Gastroesophageal sphincter (tissue), 4 donors: ENCODE results near the gene SPINT1. TPM values are rescaled to one million over a fixed set of nuclear protein-coding genes. Genes with fewer than 3 reads are reported as not detected.

Experiments
- ATAC-seq: fragments of 150-250 bp; one replicate; pipeline ENCODE4 v1.9.1; 2016; ENCODE audit warnings: mild to moderate bottlenecking, moderate library complexity
- H3K27ac ChIP-seq, 4 donors: fragments of 200-600 bp; sonication (generic) in 3 of 4; 1 replicate in 3 of 4; 2 replicates in 1 of 4; pipeline ENCODE4 v1.5.1; 2016 to 2019
- H3K27me3 ChIP-seq: fragments of 200-600 bp; sonication (generic); one replicate; pipeline ENCODE4 v1.5.1; 2019
- H3K36me3 ChIP-seq, 2 donors: fragments of 200-600 bp; sonication (generic); one replicate each; pipeline ENCODE4 v1.5.1; 2019; ENCODE audit warnings: control low read depth in 1 of 2
- H3K4me1 ChIP-seq, 3 donors: fragments of 200-600 bp; sonication (generic); 1 replicate in 2 of 3; 2 replicates in 1 of 3; pipeline ENCODE4 v1.5.1; 2016 to 2019; ENCODE audit warnings: control low read depth in 2 of 3
- H3K4me3 ChIP-seq, 2 donors: fragments of 200-600 bp; sonication (generic); one replicate each; pipeline ENCODE4 v1.5.1; 2019; ENCODE audit warnings: mild to moderate bottlenecking in 1 of 2, moderate library complexity in 1 of 2
- H3K9me3 ChIP-seq, 3 donors: fragments of 200-600 bp; sonication (generic); one replicate each; pipeline ENCODE4 v1.5.1; 2017 to 2019; ENCODE audit warnings: control low read depth in 2 of 3
- EP300 ChIP-seq: sonication (generic); formaldehyde crosslinking; IDR thresholded peaks from one replicate; pipeline ENCODE4 v1.6.1; 2017; ENCODE audit warnings: antibody characterized with exemption, mild to moderate bottlenecking
- POLR2A ChIP-seq, 2 donors: fragments of 450-650 bp; IDR thresholded peaks; one replicate each; pipeline ENCODE4 v1.6.1; 2017; ENCODE audit warnings: antibody characterized with exemption in 2 of 2, mild to moderate bottlenecking in 2 of 2, moderate library complexity in 1 of 2
- POLR2AphosphoS5 ChIP-seq: sonication (generic); formaldehyde crosslinking; IDR thresholded peaks from one replicate; pipeline ENCODE4 v1.6.1; 2017; ENCODE audit warnings: antibody characterized with exemption
- WGBS, 2 donors: methylation state at CpG; one replicate each; pipeline ENCODE4 v1.1.5; 2018; ENCODE audit warnings: low coverage in 1 of 2; 5-methylcytosine and 5-hydroxymethylcytosine counted together
- small RNA-seq, 4 donors: library from RNA; depleted of rRNA; stranded (forward); fragments of <200 nt; gene quantifications; one replicate each; pipeline ENCODE3, GENCODE V24; 2016
- total RNA-seq, 4 donors: library from RNA; depleted of rRNA; stranded (reverse); fragments of >200 nt; gene quantifications; one replicate each; pipeline ENCODE4 v1.1.0, GENCODE V29; 2016
- TF ChIP-seq, protein P1 (sequence below), 4 experiments: fragments of 200-600 bp in 2 of 4; fragments of 450-650 bp in 2 of 4; sonication (generic) in 1 of 4; IDR thresholded peaks; one replicate each; pipeline ENCODE4 v1.5.1; 2017 to 2019; ENCODE audit warnings: antibody characterized with exemption in 4 of 4, mild to moderate bottlenecking in 2 of 4, moderate library complexity in 2 of 4

SPINT1 gene
- total RNA-seq, 4 donors from 2014 or later = 2.0 to 29.8 (median 2.8) TPM

DNA sequence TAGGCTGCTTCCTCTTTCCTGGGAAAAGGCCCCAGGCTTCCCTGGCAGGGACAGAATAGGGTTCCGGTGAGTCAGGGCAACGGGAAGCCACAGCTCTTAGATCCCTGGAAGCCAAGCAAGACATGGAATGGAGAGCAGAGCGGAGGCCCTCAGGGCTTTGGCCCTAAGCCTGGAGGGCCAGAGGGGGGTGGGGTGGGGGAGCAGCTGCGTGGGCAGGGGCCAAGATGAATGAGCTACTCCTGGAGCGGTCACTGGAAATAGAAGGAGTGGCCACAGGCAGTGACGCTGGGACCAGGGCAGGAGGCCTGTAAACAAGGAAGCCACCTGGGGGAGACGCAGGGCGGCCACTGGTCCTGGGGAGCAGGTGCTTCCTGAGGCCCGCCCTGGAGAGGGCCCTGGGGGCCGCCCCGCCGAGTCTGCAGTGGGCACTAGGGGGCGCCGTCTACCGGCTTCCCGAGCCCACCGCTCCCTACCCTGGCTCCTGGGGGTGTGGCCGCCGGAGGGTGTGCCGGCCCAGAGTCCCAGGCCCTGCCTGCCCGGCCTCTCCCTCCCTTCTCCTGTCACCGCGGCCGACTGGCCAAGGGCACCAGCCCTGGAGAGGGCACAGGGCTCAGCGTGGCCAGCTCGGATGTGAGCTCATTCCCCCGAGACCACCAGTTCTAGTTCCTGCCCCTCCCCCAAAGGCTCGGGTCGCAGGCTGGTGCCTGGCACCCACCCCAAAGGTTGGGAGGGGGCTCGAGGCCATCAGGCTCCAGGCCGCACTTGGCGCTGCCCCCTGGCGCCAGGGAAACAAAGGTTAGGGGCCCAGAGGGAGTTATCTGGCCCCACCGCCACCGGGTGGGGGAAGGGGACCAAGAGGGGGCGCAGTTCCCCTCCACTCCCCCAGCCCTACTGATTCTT lies 62.5 kb downstream of the SPINT1 start:
- Histone ChIP-seq H3K9me3 (no peaks in the 10 kb centered on the region), H3K4me1 (peaks cover 0 to 65% (median 21%) of the 10 kb centered on the region in 3 donors), H3K27ac (peak overlapping the region; percentile 8 to 91 (median 86)), H3K27me3 (no peaks in the 10 kb centered on the region), H3K36me3 (peaks cover 0 to 24% of the 10 kb centered on the region in 2 donors), H3K4me3 (peak overlapping the region; percentile 18 to 52)
- WGBS, 2 donors = 0% methylated on average over 4 to 5 of the region's 36 CpGs
- peak; percentile 86 for ATAC-seq
- TF ChIP-seq, protein P1, sequence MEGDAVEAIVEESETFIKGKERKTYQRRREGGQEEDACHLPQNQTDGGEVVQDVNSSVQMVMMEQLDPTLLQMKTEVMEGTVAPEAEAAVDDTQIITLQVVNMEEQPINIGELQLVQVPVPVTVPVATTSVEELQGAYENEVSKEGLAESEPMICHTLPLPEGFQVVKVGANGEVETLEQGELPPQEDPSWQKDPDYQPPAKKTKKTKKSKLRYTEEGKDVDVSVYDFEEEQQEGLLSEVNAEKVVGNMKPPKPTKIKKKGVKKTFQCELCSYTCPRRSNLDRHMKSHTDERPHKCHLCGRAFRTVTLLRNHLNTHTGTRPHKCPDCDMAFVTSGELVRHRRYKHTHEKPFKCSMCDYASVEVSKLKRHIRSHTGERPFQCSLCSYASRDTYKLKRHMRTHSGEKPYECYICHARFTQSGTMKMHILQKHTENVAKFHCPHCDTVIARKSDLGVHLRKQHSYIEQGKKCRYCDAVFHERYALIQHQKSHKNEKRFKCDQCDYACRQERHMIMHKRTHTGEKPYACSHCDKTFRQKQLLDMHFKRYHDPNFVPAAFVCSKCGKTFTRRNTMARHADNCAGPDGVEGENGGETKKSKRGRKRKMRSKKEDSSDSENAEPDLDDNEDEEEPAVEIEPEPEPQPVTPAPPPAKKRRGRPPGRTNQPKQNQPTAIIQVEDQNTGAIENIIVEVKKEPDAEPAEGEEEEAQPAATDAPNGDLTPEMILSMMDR (IDR thresholded peaks at IDR 0.05) = peak in 3 of 4 experiments; percentile 61 to 90 (median 70)
- no peak for TF ChIP-seq POLR2A (IDR thresholded peaks at IDR 0.05)
- peak; percentile 80 for TF ChIP-seq POLR2AphosphoS5

DNA sequence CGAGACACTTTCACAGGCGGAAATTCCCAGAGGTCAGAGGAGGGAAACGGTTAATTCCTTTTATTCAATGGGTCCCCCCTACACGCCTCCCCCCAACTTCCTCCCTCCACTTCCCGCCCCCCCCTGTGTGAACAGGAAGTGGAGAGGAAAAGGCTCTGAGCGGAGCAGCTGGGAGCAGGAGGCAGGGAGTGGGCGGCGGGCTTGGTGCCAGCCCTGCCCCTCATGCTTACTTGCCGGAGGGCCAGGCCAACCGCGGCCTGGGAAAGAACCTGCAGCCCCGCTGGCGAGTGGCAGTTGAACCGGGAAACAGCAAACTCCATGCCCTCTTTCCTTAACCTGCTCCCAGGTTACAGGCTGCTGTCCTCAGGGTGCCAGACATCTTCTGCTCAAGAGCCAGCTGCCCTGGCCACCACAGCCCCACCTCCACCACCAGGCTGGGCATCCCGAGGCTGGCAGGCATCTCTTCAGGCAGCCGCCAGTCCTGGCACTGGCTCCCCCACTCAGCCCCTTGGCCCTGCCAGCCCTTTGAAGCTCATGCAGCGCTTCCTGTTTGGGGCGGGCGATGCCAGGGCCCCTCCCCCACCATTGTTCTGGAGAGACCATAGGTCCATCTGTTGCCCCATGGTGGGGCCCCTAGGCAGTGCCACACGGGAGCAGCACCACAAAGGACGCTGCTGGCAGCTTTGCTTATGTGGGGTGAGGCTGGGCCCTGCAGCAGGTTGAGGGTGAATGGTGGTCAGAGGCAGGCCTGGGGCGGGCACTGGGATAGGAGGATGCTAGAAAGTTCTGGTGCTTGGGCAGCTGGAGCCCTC lies 63.3 kb downstream of the SPINT1 start:
- Histone ChIP-seq H3K9me3 (no peaks in the 10 kb centered on the region), H3K27ac (peak overlapping the region; percentile 8 to 91 (median 86)), H3K36me3 (peaks cover 0 to 18% of the 10 kb centered on the region in 2 donors), H3K4me3 (peak overlapping the region; percentile 18 to 52), H3K27me3 (no peaks in the 10 kb centered on the region), H3K4me1 (peaks cover 0 to 57% (median 21%) of the 10 kb centered on the region in 3 donors)
- no peak for TF ChIP-seq POLR2A (IDR thresholded peaks at IDR 0.05)
- TF ChIP-seq, protein P1 (IDR thresholded peaks at IDR 0.05) = no peak
- TF ChIP-seq POLR2AphosphoS5 = no peak
- no peak for TF ChIP-seq EP300
- 24 to 29% methylated on average over 6 of the region's 22 CpGs for WGBS, 2 donors
- peak; percentile 20 for ATAC-seq

Small RNA genes lying within 50 kb of the gene (small RNA-seq; reads per million reads assigned to genes)
- 0 reads per million in 4 donors for gene AC025166.1

Other genes with a start within 250 kb of the SPINT1 start
- gene KNL1, start 249.8 kb upstream of the SPINT1 start, total RNA-seq = under 1 TPM; 0.23 to 0.89 (median 0.57) TPM
- 1 to 10 TPM in 1 of 4 donors, not detected in 3; 3.0 TPM for gene RAD51, start 148.9 kb upstream of the SPINT1 start, total RNA-seq
- gene RMDN3, start 88.8 kb upstream of the SPINT1 start, total RNA-seq = 10 to 100 TPM; 24.2 to 37.2 (median 32.8) TPM
- 10 to 100 TPM in 1 of 4 donors, 1 to 10 TPM in 3; 5.8 to 12.1 (median 6.9) TPM for gene GCHFR, start 80.0 kb upstream of the SPINT1 start, total RNA-seq
- under 1 TPM; 0.16 to 0.42 (median 0.31) TPM for gene C15orf62, start 74.1 kb upstream of the SPINT1 start, total RNA-seq
- gene ZFYVE19, start 37.0 kb upstream of the SPINT1 start, total RNA-seq = 10 to 100 TPM; 13.3 to 25.5 (median 19.7) TPM
- gene DNAJC17, start 36.6 kb upstream of the SPINT1 start, total RNA-seq = 10 to 100 TPM in 3 of 4 donors, 1 to 10 TPM in 1; 7.8 to 20.5 (median 17.8) TPM
- not detected for gene PPP1R14D, start 15.3 kb upstream of the SPINT1 start, total RNA-seq
- 1 to 10 TPM in 1 of 4 donors, not detected in 3; 7.0 TPM for gene RHOV, start 30.2 kb downstream of the SPINT1 start, total RNA-seq
- gene VPS18, start 50.4 kb downstream of the SPINT1 start, total RNA-seq = 10 to 100 TPM; 24.6 to 36.3 (median 29.9) TPM
- gene DLL4, start 85.3 kb downstream of the SPINT1 start, total RNA-seq = 1 to 10 TPM; 1.9 to 9.7 (median 6.4) TPM
- 1 to 10 TPM in 3 of 4 donors, under 1 TPM in 1; 0.54 to 1.8 (median 1.5) TPM for gene CHAC1, start 109.4 kb downstream of the SPINT1 start, total RNA-seq